ENCODE results near the gene EXOC3L4. TPM values are rescaled to one million over a fixed set of nuclear protein-coding genes. Genes with fewer than 3 reads are reported as not detected.

EXOC3L4 gene
- total and polyA plus RNA-seq, 9 of the 15 experiments (the other 6 are each of a cell fraction or from before 2014, with no cell fraction given), result 0.10 to 6.7 (median 0.98) TPM; not detected in 1

DNA sequence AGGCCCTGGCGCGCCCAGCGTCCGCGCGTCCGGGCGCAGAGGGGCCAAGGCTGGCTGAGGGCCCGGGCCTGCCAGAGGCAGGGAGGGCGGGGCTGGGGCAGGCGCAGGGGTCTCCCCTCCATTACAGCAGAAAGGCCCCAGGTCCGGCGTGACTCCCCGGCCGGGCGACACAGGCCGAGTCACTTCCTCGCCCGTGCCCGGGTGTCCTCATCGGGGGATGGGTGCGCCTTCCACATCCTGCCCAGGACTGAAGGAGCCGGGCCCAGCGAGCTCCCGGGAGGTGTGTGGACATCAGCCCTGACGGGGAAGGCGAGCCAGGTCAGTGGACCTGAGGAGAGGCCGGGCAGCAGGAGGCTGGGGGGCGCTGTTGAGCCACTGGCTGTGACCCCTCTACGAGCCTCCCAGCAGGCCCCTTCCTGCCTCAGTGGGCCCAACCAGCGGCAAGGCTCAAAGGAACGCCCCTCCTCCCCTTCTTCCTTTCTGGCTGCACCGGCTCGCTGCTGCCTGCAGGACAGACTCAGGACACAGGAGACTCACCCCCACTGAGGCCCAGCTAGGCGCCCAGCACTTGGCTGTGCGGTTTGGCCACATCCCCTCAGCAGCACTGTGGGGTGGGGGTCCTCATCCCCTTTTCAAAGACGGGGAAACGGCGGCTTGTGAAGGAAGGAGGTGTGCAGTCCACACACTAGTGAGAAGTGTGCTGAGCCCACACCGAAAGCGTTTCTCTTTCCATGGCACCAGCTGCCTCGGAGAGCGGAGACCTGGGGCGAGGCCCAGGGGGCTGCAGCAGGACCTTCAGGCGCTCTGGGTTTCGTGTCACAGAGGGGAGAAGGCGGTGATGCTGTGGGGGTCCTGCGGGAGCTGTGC, 29.3 kb downstream of the EXOC3L4 start (continued):
- TF ChIP-seq ETV5 (CRISPR knock-in tag; IDR thresholded peaks at IDR 0.05; ENCODE audit: low read depth), result peak; percentile 28; the same call in 1 of the 2 replicates
- TF ChIP-seq, protein P1, sequence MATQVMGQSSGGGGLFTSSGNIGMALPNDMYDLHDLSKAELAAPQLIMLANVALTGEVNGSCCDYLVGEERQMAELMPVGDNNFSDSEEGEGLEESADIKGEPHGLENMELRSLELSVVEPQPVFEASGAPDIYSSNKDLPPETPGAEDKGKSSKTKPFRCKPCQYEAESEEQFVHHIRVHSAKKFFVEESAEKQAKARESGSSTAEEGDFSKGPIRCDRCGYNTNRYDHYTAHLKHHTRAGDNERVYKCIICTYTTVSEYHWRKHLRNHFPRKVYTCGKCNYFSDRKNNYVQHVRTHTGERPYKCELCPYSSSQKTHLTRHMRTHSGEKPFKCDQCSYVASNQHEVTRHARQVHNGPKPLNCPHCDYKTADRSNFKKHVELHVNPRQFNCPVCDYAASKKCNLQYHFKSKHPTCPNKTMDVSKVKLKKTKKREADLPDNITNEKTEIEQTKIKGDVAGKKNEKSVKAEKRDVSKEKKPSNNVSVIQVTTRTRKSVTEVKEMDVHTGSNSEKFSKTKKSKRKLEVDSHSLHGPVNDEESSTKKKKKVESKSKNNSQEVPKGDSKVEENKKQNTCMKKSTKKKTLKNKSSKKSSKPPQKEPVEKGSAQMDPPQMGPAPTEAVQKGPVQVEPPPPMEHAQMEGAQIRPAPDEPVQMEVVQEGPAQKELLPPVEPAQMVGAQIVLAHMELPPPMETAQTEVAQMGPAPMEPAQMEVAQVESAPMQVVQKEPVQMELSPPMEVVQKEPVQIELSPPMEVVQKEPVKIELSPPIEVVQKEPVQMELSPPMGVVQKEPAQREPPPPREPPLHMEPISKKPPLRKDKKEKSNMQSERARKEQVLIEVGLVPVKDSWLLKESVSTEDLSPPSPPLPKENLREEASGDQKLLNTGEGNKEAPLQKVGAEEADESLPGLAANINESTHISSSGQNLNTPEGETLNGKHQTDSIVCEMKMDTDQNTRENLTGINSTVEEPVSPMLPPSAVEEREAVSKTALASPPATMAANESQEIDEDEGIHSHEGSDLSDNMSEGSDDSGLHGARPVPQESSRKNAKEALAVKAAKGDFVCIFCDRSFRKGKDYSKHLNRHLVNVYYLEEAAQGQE (IDR thresholded peaks at IDR 0.05; ENCODE audit: borderline replicate concordance), result 0 out of 2 replicates have a peak, but pooled peaks have one; percentile 7
- TF ChIP-seq, protein P1 (CRISPR knock-in tag; IDR thresholded peaks at IDR 0.05; ENCODE audit: low read depth), result no peak
- TF ChIP-seq, protein P2, sequence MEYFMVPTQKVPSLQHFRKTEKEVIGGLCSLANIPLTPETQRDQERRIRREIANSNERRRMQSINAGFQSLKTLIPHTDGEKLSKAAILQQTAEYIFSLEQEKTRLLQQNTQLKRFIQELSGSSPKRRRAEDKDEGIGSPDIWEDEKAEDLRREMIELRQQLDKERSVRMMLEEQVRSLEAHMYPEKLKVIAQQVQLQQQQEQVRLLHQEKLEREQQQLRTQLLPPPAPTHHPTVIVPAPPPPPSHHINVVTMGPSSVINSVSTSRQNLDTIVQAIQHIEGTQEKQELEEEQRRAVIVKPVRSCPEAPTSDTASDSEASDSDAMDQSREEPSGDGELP (CRISPR knock-in tag; IDR thresholded peaks at IDR 0.05; ENCODE audit: borderline replicate concordance), result peak; percentile 19; the same call in 1 of the 2 replicates
- no peak for TF ChIP-seq ZNF124 (CRISPR knock-in tag; IDR thresholded peaks at IDR 0.05)
- peak; percentile 28; the same call in 1 of the 2 replicates for TF ChIP-seq GABPB1 (CRISPR knock-in tag; IDR thresholded peaks at IDR 0.05)
- TF ChIP-seq, protein P3, sequence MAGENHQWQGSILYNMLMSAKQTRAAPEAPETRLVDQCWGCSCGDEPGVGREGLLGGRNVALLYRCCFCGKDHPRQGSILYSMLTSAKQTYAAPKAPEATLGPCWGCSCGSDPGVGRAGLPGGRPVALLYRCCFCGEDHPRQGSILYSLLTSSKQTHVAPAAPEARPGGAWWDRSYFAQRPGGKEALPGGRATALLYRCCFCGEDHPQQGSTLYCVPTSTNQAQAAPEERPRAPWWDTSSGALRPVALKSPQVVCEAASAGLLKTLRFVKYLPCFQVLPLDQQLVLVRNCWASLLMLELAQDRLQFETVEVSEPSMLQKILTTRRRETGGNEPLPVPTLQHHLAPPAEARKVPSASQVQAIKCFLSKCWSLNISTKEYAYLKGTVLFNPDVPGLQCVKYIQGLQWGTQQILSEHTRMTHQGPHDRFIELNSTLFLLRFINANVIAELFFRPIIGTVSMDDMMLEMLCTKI (IDR thresholded peaks at IDR 0.05; ENCODE audit: partially characterized antibody), result no peak
- TF ChIP-seq ZBTB17 (CRISPR knock-in tag; IDR thresholded peaks at IDR 0.05), result no peak
- TF ChIP-seq RBFOX2 (IDR thresholded peaks at IDR 0.05; ENCODE audit: low read depth, low read length), result peak; percentile 57
- no peak for TF ChIP-seq SIN3B (IDR thresholded peaks at IDR 0.05; ENCODE audit: low read depth)
- TF ChIP-seq PCBP1 (IDR thresholded peaks at IDR 0.05; ENCODE audit: low read depth, low read length, poor library complexity, severe bottlenecking), result peak; percentile 6
- no peak for TF ChIP-seq LCOR (CRISPR knock-in tag; IDR thresholded peaks at IDR 0.05)
- no peak for TF ChIP-seq TEAD4 (IDR thresholded peaks at IDR 0.05; ENCODE audit: low read length)
- TF ChIP-seq TEAD4 (CRISPR knock-in tag; IDR thresholded peaks at IDR 0.05; ENCODE audit: borderline replicate concordance), result no peak
- no peak for TF ChIP-seq NFXL1 (CRISPR knock-in tag; IDR thresholded peaks at IDR 0.05)
- TF ChIP-seq SMC3 (conservative IDR thresholded peaks at IDR 0.05; ENCODE audit: insufficient read depth, low read depth, low read length), result 0 out of 2 replicates have a peak, but pooled peaks have one; percentile 6
- TF ChIP-seq POLR2G (IDR thresholded peaks at IDR 0.05; ENCODE audit: low read depth, low read length), result peak; percentile 29
